Mucosa of descending colon (tissue), 3 donors: ENCODE data around the gene CASK. TPM values are rescaled to one million over a fixed set of nuclear protein-coding genes. Genes with fewer than 3 reads are reported as not detected.

ENCODE experiments used
- ATAC-seq: fragments of 200-7000 bp; cut with Tn5 transposase; one replicate; pipeline ENCODE4 v1.9.1; 2020; ENCODE audit warnings: mild to moderate bottlenecking, moderate library complexity
- DNase-seq, 3 donors: peaks; one replicate each; pipeline ENCODE4 v3.0.0-alpha.2; 2020
- H3K36me3 ChIP-seq: fragments of 200-600 bp; one replicate; pipeline ENCODE4 v1.8.0; 2021; ENCODE audit warnings: low read depth, mild to moderate bottlenecking
- H3K4me1 ChIP-seq: fragments of 200-600 bp; one replicate; pipeline ENCODE4 v1.8.0; 2021; ENCODE audit warnings: low read depth, mild to moderate bottlenecking
- H3K4me3 ChIP-seq: fragments of 200-600 bp; one replicate; pipeline ENCODE4 v1.8.0; 2021; ENCODE audit warnings: mild to moderate bottlenecking
- H3K9me3 ChIP-seq: fragments of 200-600 bp; one replicate; pipeline ENCODE4 v1.8.0; 2021; ENCODE audit warnings: mild to moderate bottlenecking
- intact Hi-C, 2 donors: fragments of 100-400 bp; cut with DNase I in 1 of 2; cut with micrococcal nuclease in 1 of 2; formaldehyde crosslinking; loops; one replicate each; pipeline versions ENCODE4 v1.11.0 to v1.11.1; 2022; cut with DNase I, micrococcal nuclease
- total RNA-seq, 3 donors: library from RNA; stranded (reverse); fragmentation: NEBNext Ultra II Directional in 2 of 3; extraction: Animal tissue kit (Norgen Biotek cat#: 25700) in 2 of 3; gene quantifications; one replicate each; pipeline versions ENCODE4 v1.2.1 to v1.2.4, GENCODE V29; 2021 to 2023
- TF ChIP-seq, protein P1 (sequence below): fragments of 200-600 bp; IDR thresholded peaks from one replicate; pipeline ENCODE4 v1.8.0; 2022; ENCODE audit warnings: antibody characterized with exemption, mild to moderate bottlenecking
- donor health status: DM: no; HTN: no; CAD: no; lungs with moderate emphysema.
- donor health status: DM: no; HTN: no; CAD: no.
- donor health status: DM: no; HTN: yes; CAD: no.

Gene CASK
- total RNA-seq, 3 donors from 2014 or later: 50.6 to 108 (median 83.3) TPM

- no peak for ATAC-seq
- Histone ChIP-seq H3K4me3 (no peak overlapping the region), H3K9me3 (no peaks in the 10 kb centered on the region), H3K4me1 (no peaks in the 10 kb centered on the region), H3K36me3 (no peaks in the 10 kb centered on the region)
- TF ChIP-seq, protein P1, sequence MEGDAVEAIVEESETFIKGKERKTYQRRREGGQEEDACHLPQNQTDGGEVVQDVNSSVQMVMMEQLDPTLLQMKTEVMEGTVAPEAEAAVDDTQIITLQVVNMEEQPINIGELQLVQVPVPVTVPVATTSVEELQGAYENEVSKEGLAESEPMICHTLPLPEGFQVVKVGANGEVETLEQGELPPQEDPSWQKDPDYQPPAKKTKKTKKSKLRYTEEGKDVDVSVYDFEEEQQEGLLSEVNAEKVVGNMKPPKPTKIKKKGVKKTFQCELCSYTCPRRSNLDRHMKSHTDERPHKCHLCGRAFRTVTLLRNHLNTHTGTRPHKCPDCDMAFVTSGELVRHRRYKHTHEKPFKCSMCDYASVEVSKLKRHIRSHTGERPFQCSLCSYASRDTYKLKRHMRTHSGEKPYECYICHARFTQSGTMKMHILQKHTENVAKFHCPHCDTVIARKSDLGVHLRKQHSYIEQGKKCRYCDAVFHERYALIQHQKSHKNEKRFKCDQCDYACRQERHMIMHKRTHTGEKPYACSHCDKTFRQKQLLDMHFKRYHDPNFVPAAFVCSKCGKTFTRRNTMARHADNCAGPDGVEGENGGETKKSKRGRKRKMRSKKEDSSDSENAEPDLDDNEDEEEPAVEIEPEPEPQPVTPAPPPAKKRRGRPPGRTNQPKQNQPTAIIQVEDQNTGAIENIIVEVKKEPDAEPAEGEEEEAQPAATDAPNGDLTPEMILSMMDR: no peak
- no peak for DNase-seq
- intact Hi-C loops: no loop called here
Measured at GRCh38 chrX:41538707-41539106, 384.6 kb downstream of the CASK start.

DNA sequence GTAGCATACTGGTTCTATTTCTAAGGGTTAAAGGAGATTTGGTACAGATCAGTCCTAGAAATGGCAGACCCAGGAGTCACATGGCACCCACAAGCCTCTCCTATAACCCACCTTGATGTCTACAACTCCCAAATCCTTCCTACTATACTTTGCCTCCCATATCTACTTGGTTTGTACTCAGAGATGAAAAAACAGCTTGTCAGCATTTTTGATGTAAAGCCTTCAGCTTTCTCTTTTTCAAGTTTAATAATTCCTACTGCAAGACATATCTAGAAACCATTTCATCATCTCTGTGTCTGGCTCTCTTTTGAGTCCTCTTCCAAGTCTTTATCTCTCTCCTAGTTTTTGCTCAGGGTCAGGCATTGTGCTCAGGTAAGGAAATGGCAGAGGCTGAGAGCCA lies 393.3 kb downstream of the CASK start:
- Histone ChIP-seq H3K4me1 (no peaks in the 10 kb centered on the region), H3K4me3 (no peak overlapping the region), H3K36me3 (no peaks in the 10 kb centered on the region), H3K9me3 (no peaks in the 10 kb centered on the region)
- ATAC-seq: no peak
- no peak for DNase-seq
- TF ChIP-seq, protein P1: no peak
- intact Hi-C loops: no loop called here

DNA sequence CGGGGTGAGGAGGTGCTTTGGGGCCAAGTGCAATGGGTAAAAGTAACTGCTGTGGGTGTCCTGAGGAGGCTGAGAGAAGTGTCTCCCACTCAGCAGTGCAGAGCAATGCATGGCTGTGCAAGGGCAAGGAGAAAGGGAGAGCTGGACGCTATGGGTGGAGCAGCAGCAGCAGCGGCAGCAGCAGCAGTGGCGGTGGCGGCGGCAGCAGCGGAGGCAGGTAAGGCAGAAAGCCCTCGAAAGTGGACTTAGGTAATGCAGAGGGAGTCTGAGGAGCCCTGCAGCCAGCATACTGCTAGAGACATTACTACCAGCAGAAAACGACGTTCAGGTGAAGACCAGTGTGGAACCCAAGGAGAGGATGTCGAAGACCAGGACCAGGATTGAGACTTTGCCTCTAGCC lies 394.1 kb downstream of the CASK start:
- no peak for ATAC-seq

GRCh38 chrX:41528784-41529183 lies 394.6 kb downstream of the CASK start:
- DNase-seq (no peak), ATAC-seq (no peak)
- H3K4me3 ChIP-seq: no peak overlapping the region
- H3K36me3 ChIP-seq: no peaks in the 10 kb centered on the region
- H3K4me1 ChIP-seq: no peaks in the 10 kb centered on the region
- no peaks in the 10 kb centered on the region for H3K9me3 ChIP-seq
- intact Hi-C loops: no loop called here
- TF ChIP-seq, protein P1: no peak

More for the DNA sequence above, 394.1 kb downstream of the CASK start:
- Histone ChIP-seq H3K9me3 (no peaks in the 10 kb centered on the region), H3K36me3 (no peaks in the 10 kb centered on the region), H3K4me3 (no peak overlapping the region), H3K4me1 (no peaks in the 10 kb centered on the region)
- DNase-seq: no peak
- intact Hi-C loops: no loop called here
- TF ChIP-seq, protein P1: no peak

DNA sequence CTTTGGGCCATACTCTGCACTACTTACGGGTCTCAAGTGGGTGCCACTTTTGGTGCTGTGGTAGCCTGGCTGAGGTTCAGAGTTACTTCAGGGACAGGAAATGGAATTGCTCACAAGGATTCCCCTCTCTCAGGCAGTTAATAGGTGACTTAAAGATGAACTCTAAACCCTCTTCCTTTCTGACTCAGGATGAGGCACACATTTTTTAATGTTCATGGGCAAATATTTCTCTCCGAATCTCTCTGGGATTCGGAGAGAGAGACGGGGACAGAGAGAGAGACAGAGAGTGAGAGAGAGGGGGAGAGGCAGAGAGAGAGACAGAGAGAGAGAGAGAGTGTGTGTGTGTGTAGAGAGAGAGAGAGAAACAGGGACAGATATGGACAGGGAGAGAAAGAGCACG lies 396.4 kb downstream of the CASK start:
- ATAC-seq (no peak), DNase-seq (no peak)
- no peaks in the 10 kb centered on the region for H3K36me3 ChIP-seq
- H3K4me3 ChIP-seq: no peak overlapping the region
- intact Hi-C loops: no loop called here
- no peaks in the 10 kb centered on the region for H3K9me3 ChIP-seq
- no peaks in the 10 kb centered on the region for H3K4me1 ChIP-seq
- TF ChIP-seq, protein P1: no peak

- no peaks in the 10 kb centered on the region for H3K36me3 ChIP-seq
- TF ChIP-seq, protein P1: no peak
- H3K9me3 ChIP-seq: no peaks in the 10 kb centered on the region
- ATAC-seq (no peak), DNase-seq (no peak)
- H3K4me1 ChIP-seq: no peaks in the 10 kb centered on the region
- H3K4me3 ChIP-seq: no peak overlapping the region
- intact Hi-C loops: no loop called here
Measured at GRCh38 chrX:41526271-41526670, 397.1 kb downstream of the CASK start.
